Islet precursor cell (in vitro differentiated cells): ENCODE data around the gene TBX2.
A peak's percentile ranks its signal among the peaks of the same experiment; 100 is the strongest.

Source experiments
- DNase-seq: peaks from one replicate; pipeline ENCODE4 v3.0.0-alpha.2; 2018

The TBX2 gene

DNA sequence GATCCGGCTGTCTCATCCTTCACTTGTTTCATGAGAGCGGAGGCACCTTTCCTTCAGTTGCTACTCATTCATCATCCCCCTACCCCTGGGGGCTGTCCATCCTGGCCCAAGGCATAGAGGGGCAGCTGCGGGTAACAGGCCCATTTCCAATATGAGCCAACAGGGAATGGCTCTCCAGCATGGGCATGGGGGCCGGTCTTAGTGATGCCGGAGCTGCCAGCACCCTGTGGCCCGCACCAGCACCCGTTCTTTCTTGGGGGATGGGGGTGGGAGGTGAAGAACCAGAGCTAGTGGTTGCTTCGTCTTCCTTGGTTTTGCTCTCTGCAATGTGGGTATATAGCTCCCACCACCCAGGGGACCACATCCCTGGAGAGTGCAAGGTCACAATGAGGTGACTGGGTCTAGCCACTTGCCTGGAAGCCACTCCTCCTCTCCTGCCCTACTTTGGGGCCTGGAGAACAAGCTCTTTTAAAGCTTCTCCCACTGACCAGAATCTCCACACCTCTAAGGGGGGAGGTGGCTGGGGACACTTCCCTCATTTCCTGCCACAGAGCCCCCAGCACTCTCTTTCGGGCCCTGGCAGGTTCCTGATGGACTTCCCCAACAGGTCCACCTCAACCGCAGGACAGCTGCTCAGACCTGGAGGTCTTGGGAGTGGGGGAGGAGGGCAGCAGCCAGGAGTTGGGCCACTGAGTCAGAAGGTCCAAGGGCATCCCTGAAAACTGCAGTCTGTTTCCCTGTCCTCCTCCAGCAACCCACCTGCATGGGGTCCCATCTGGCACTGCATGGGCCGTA is 11.9 kb upstream of the TBX2 start:
- DNase-seq, result no peak

DNA sequence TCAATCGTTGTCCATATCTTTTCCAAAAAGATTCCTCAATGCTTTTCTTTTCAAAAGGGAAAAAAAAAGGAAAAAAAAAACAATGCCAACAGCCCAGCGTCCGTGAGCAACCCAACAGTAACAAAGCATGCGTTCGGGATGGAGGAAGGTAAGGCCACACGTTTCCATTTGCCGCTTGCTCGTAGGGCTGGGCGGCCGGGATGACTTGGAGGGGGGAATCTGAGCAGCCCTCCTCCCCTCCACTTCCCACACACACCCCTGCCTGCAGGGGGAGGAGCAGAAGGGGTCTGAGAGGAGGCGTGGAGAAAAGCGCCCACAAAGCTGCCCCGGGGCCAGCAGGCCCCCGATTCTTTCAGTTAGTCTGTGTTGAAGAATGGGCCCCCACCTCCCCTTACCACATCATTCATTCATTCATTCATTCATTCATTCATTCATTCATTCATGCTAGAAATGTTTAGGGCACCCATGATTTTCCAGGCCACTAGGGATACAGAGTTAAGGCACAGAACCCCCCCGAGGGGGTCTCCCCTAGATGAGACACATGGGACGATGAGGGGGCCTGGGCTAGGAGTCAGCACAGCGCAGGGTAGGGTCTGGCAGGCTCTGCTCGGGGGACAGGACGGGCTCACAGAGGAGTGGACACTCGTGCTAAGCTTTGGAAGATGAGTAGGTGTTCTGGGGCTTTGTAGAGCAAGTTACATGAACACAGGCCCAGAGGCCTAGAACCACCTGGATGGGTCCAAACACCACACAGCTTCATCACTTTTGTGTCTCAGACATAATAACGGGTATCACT is 10.9 kb upstream of the TBX2 start:
- DNase-seq, result no peak

DNA sequence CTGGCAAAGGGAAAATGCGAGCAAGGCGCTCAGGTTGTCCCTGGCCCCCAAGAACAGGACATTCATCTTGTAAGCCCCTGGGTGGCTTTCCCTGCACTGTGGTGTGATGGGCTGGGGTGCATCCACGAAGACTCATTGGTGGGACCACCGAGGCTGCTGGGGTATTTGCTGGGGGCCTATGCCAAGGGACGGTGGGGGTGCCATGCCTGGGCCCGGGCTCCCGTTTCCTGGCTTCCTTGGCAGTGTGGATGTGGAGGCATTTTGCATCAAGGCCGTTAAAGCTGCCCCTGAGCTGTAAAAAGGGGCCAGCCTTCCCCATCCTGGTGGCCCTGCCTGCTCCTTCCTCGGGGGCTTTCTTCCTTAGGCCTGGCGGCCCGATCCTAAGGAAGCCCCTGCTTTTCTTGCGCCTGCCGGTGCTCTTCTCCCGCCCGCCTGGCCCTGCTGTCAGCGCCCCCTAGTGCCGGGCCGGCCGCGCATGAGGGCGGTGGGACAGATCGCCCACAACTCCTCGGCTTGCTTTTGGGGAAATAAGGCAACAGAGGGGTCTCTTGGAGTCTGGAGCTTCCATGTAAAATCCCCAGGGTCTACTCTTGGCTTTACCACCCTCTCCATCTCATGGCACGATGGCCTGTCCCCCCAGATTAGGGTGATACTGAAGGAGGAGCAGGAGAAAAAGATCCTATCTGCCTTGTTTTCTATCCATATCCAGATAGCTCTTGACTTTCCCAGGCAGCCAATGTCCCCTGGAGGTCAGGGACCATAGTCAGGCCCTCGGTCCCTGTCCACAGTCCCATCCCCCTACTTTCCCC is 9.8 kb upstream of the TBX2 start:
- DNase-seq, result peak; percentile 80

DNA sequence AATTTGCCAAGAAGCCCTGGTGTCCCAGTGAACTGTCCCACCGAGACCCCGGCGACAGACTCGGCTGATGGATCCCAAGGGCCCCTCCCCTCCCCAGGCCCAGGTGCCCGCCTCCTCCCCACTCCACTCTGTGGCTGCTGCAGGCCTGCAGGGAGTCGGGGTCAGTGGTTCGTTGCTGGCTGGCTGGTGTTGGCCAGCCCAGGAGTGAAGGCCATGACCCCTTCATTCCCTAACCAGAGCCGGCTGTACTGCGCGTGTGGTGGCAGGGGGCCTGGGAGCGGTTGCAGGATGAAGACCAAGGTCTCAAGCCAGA is 9.2 kb upstream of the TBX2 start:
- no peak for DNase-seq

DNA sequence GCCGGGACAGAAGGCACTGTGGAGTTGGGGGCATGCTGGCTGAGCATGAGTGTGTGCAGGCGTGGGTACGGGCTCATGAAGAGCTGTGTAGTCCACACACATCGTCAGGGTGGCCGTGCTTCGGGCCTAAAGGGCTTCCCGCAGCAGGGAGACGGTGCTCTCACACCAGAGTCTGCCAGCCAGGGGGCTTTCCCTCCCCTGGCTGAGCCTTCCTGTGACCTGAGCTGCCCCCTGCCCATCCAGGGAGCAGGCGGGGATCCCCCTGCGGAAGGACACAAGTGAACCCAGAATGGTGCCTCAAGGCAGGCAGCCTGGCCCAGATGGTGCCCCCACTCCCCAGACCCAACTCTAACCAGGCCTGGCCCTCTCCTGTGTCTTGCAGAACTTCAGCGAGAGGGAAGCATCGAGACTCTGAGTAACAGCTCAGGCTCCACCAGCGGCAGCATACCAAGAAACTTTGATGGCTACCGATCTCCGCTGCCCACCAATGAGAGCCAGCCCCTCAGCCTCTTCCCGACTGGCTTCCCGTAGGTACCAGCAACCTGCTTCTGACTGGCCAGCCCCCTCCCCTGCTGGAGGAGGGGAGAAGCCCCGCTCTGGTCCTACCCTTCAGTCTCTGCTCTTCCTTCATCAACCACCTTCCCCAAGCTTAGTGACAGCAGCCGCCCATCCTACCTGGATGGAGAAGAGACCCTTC is 7.9 kb upstream of the TBX2 start:
- no peak for DNase-seq

DNA sequence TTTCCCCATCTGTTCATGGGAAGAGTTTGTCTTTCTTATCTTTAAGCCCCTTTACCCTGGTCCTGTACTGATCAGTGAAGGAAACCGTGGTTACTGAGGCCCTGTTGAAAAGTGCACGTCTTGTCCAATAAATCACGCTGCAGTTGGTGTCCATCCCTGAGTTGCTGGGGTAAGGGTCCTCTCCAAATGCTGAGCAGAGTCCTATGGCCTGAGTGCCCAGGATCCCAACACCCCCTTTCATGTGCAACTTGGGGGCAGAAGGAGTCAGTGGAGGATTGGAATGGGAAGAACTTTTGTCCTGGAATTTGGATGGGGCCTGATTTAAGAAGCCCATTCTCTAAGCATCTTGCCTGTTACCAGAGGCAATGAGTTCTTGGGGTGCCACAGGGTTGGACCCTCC is 7.0 kb upstream of the TBX2 start:
- no peak for DNase-seq

DNA sequence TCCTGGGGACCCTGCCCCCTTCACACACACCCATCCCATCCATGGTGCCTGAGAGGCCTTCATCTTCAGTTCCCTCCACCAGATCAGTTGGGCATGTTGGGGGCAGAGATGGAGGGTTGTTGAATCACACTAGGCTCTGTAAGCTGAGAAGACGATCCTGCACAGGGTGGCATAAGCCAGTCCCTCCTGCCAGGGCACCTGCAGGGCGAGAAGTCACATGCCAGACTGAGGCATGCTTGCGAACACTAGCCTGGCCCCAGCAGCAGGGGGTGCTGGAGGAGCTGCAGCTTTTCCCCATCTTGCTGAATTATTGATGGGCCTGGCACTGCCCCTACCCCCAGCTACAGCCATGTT is 6.1 kb upstream of the TBX2 start:
- no peak for DNase-seq

DNA sequence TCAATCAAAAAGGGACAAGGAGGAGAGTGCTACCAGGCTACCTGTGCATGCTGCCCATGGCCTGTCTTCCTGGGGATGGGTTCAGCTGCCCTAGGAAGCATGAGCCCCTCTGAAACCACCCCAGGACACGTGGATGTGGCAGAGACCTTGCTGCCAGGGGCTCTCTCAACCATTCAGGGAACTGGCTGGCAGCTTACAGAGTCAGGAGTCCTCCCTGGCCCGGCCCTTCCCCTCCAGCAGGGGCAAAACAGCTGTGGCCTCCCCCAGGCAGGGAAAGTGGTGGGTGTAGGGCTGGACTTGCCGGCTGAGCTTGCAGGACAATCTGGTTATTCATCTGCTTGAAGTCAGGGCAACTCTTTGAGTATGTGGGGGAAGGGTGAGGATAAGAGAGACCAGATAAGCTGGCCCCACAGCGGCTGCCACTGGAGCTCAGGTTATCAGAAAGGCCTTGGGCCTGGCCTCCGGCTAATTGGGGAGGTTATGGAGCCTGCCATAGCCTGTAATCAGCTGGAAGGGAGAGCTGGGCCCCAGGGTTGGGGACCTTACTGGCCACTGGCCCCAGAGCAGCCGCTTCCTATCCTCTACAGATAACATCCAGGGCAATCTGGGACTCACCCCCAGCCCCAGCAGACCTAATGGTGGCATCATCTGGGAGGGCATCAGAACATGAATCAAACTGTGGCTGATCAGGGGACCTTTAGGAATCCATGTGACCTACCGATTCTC is 5.6 kb upstream of the TBX2 start:
- peak; percentile 90 for DNase-seq

DNA sequence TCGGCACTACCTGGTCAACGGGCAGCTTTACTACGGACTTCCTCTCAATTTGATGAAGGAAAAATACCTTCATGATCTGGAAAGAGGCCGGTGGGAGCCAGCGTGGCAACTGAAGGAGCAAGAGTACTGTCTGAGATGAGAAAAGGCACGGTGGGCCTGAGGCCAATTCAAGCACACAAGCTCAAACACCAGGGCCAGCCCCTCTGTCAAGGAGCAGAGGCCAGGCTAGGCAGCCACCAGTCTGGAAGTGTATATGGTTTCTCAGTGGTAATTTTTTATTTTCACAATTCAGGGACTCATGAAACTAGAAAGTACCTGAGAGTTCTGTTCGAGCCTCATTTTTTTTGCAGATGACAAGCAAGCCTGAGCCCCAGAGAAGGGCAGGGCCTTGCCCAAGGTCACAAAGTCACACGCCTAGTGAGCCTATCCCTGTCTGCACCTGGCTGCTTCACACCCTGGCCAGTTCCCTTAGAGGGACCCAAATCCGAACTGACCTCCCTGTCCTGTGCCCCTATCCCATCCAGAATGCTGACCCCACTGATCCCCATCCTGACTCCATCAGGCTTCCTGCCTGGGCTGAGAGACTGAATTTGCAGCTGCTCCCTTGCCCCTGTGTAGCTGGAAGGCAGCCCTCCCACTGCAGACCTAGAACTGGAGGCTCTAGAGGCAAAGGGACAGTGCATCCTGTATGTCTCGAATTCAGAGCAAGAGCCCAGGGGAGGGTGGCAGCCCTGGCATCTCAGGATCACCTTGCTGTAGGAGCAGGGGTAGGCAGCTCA is 4.8 kb upstream of the TBX2 start:
- no peak for DNase-seq

DNA sequence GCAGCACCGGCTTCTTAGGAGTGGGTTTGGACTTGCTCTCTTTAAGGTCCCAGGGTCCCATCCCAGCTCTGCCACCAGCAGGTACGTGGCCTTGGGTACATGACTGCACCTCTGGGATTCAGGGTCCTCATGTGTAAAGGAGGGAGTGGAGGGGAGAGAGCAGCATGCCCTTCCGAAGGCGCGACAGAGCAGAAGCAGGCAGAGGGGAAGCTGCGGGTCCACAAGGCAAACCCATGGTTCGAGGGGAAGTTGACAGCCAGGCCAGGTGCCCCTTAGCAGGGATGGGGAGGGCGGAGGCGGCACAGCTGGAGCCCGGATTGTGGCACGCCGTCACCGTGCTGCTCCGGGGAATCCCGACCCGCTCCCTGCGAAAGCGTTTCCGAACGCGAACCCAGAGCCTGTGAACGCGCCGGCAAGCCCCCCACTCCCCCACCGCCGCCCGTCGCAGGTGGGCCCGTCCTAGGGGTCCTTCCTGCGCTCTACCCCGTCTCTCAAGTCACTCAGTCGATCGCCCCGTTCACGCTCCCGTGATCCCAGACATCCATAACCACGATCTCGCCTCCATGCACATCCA is 4.1 kb upstream of the TBX2 start:
- no peak for DNase-seq

DNA sequence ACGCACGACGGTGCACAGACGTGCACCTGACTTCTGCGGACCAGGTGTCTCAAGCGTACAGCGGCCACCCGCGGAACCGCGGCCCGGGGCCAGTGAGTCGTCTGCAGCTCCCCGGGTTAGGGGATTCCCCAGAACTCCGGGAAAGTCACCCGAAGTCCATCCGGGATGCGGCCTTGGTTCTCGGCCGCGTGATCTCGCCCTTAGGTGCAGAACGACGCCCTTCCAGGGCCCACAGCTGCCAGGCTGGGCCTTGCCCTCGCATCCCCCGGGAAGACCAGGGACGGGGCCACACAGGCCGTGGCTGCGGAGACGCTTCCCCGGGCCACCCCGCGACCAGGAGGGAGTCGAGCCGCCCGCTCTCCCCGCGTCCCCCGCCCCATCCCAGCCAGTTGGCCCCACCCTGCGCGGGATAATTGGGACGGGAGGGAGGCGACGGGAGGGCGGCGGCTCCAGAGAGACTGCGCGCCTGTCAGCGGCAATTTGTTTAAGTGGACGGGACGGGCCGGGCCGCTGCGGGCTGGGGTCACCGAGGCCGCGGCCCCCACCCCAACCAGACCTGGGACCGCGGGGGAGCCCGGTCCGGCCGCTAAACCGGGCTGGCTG is 3.6 kb upstream of the TBX2 start:
- DNase-seq, result no peak

DNA sequence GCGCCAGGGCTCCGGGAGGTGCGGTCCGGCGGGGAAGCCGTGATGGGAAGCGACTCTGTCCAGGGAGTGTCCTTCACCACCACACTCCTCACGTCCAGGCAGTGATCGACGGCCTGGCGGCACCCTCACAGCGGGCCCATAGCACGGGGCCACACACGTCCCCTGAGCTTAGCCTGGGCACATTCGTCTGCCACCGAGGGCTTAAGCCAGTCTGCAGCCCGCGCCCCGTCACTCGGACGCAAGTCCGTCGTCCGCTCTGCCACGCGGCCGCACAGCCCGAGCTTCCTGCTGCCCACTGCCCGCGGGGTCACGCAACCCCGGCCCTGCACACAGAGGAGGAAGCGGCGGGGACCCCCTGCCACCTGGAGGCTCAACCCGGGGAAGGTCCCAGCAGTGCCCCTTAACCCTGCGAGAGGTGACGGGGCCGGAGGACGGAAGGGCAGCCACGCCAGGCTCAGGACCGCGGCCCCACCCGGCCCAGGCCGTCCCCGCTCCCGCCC is 3.0 kb upstream of the TBX2 start:
- no peak for DNase-seq

DNA sequence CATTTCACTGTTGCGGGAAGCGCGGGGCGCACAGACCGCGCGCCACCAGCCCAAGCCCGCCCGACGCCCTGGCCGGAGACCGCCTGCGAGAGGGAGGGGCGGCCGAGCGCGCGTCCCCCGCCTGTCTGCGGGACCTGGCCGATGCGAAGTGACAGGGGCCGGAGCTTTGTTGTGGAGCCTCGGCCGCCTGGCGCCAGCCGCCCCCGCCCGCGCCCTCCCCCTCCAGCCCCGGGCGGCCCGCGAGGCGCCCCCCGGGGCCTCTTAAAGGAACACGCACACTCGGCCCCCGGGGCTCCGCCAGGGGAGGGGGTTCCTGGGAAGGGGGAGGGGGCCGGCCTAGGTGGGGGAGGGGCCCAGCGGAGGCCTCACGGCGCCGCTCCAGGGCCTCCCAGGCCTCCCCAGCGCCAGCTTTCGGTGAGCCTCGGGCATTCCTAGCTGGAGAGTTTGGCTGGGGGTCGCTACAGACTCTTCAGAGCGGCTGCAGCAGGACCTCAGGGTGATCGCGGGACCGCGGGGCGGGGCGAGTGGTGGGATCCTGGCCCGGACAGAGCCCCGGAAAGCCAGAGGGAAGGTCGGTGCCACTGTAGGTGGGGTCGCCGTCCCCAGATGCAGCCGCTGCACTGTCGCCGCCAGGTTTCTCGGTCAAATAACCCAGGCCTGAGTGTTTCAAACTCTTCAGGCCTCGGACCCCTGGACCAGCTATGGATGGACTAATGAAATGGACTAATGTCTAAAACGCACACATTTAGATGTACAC is 2.4 kb upstream of the TBX2 start:
- peak; percentile 83 for DNase-seq

DNA sequence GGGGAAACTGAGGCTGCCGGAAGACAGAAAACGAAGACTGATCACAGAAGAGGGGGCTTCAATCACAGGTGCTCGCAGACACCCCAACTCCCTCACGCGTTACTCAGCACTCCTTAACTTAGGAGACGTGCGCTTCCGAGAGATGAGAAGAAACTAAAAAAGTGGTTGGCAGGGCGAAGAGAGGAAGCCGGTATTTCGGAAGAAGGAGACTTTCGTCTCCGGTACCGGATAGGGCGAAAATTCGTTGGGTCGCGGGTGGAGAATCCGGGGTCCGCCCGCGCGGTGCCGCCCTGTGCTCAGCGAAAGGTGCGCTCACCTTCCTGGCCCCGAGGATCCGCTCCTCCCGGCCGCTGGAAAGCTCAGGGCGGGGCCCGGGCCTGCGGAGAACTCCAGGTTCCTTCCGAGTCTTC is 917 bp upstream of the TBX2 start:
- no peak for DNase-seq

DNA sequence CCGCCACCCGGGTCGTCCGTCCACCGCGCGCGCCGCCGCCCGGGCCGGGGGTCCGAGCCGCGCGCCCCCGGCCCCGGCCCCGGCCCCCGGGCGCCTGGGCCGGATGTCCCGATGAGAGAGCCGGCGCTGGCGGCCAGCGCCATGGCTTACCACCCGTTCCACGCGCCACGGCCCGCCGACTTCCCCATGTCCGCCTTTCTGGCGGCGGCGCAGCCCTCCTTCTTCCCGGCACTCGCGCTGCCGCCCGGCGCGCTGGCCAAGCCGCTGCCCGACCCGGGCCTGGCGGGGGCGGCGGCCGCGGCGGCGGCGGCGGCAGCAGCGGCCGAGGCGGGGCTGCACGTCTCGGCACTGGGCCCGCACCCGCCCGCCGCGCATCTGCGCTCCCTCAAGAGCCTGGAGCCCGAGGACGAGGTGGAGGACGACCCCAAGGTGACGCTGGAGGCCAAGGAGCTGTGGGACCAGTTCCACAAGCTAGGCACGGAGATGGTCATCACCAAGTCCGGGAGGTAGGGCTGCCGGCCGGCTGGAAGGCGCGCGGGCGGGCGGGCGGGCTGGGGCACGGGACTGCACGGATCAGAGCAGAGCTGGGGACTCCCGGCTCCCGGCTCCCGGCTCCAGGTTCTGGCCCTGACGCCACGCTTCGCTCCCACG is 548 bp downstream of the TBX2 start:
- peak; percentile 87 for DNase-seq

DNA sequence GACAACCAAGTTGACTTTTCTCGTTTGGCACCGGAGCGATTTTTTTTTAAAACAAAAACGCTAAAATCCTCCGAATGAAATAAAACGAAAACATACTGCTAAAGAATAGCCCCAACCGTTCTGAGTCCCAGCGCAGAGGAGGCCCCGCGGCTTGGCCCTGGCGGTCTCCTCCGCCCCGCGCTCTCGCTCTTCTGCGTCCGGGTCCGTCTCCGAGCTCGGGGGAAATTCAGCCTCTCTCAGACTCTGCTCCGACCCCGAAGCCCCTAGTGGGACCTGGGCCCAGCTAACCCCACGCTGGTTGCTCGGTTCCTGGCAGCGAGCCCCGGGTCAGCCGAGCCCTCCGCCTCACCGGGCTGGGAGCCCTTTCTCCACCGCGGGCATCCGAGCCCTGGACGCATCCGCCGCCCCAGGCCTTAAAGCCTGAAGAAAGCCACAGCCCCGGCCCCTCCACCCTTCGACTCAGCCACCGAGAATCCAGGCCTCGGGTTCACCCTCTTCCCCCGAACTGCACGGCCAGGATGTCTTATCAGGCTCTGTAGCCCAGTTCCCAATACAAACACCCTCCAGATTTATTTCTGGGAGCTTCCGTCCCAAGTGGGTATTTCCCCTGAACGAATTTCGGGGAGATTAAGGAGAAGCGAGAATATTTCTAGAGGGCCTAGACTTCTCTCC is 1.2 kb downstream of the TBX2 start:
- DNase-seq, result peak; percentile 73

DNA sequence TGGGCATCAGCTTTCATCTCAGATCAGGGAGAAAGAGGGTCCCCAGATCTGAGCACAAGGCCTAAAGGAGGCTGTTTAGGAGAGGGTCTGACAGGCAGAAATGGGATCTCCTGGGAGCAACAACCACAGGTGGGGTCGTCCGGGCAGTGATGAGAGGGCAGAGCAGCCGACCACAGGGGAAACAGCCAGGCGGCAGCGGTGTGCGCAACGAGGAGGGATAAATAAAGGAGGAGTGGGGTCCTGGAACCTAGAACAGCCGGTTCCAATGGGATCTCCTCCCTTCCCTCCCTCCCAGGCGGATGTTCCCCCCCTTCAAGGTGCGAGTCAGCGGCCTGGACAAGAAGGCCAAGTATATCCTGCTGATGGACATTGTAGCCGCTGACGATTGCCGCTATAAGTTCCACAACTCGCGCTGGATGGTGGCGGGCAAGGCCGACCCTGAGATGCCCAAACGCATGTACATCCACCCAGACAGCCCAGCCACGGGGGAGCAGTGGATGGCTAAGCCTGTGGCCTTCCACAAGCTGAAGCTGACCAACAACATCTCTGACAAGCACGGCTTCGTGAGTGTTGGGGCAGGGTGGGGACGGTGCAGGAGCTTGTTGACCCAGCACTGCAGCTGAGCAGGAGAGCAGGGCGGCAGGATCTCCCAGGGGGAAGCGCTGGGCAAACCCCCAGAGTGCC is 1.9 kb downstream of the TBX2 start:
- peak; percentile 61 for DNase-seq

DNA sequence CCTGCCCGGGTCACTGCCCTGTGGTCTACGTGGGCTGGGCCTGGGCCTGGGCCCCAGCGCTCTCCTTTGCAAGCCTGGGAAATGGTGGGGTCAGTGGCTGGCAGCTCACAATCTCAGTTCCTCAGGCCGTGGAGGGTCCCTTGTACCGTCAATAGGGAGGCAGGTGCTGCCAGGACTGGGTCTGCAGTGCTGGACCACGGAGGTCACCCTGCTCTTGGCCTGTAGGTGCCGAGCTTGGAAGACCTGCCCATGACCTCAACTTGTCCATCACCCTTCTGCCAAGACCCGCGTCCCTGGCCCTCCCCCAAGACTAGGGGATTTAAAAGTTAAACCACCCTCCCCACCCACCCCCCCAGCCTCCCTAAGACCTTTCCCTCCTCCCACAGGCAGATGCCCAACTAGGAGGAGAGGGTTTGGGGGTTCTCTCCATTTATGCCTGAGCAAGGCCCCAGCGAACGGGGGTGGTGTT is 2.5 kb downstream of the TBX2 start:
- DNase-seq, result no peak
